HPDE6-E6E7 (cell line): ENCODE results near the gene ATP2C2.

Experiments
- DNase-seq: peaks from one replicate; pipeline ENCODE4 v3.0.0; 2011; ENCODE audit warnings: missing footprints; ENCODE audit errors: extremely low spot score

The ATP2C2 gene

DNA sequence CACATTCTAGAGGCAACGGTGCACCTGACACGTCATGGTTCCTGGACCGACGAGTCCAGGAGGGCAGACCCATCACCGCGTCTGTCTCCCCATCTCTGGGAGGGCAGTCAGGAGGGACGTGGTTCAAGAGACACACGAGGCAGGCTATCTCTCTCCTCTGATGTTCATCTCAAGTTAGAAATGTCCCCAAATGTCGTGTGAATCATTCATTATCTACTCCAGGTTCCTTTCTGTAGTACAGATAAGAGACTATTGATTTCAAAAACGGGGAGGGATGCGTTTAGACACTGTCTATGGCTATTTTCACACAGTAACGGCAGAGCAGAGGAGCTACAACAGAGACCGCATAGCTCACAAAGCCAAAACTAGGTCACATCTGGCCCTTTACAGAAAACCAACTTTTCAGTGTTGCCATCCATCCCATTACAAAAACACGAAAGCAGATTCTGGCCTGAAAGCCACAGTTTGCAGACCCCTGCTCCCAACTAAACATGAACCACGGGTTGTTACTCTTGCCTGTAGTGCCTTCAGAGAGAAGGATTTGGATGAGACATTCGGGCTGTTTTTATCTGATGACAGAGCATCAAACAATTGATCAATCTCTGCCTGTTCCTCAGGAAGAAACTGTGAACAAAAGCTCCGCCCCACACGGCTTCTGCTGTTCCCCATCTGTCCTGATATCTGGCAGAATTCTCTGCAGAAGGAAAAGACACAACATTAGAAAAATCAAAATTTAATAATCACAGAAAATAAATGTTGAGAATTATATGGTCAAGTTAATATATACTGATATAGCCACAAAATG, 129.3 kb downstream of the ATP2C2 start:
- DNase-seq: no peak

DNA sequence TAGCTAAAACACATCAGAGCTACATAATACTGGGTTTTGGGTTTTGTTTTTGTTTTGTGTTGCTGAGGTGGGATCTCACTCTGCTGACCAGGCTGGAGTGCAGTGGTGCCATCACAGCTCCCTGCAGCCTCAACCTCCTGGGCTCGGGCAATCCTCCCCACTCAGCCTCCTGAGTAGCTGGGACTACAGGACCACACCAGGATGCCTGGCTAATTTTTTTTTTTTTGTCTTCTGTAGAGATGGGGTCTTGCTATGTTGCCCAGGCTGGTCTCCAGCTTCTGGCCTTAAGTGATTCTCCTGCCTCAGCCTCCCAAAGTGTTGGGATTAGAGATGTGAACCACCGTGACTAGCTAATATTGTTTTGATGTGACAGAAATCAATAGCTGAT, 129.9 kb downstream of the ATP2C2 start:
- no peak for DNase-seq

DNA sequence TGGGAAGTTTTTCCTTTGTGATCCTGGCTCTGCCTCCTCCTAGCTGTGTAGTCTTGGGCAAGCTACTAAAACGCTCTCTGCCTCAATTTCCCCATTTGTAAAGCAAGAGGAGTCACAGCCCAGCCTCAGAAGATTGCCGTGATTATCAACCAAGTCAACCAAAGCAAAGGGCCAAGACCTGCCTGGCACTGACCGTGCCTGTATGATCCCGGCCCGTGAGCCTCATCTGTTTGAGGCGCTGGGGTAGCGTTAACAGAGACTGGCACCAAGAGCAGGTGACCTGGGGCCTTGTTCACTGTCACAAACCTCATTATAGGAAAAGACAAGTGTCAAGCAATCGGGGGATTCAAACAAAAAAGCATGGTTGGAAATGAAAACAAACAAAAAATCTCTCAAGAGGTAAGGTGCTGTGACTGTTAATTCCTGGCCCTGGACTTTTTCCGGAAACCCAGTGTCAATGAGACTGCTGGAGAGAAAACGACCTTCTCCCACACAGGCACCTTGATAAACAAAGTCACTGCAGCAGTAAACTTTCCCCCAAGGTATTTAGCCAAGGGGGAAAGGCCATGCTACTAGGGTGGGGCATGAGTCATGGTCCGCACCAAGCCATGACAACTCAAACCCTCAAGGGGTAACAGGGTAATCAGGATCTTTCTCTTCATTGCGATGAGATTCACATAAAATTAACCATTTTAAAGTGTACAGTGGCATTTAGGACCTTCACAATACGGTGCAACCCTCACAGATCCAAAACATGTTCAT, 130.7 kb downstream of the ATP2C2 start:
- DNase-seq: no peak

DNA sequence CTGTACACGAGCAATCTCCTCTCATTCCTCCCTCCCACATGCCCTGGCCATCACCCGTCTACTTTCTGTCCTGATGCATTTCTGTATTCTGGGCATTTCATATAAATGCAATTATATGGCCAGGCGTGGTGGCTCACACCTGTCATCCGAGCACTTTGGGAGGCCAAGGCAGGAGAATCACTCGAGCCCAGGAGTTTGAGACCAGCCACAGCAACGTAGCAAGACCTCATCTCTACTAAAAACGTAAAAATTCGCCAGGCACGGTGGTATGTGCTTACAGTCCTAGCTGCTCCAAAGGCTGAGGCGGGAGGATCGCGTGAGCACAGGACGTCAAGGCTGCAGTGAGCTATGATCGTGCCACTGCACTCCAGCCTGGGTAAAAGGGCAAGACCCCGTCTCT, 131.3 kb downstream of the ATP2C2 start:
- no peak for DNase-seq

DNA sequence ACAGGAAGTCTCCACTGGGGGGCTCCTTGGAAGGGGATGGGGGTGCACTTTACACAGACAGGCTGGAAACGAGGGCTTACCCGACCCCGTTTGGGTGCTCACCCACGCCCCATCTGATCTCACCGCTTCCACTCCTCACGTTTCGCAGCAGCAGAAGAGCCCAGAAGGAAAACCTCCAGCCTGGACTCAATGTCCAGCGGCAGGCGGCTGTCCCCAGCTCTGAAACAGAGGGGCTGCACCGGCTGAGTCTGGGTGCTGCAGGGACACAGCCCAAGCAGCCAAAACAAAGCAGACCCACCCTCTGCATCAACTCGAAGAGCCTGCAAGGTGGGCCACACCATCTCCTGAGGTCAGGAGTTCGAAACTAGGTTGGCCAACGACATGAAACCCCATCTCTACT, 132.2 kb downstream of the ATP2C2 start:
- DNase-seq: no peak

DNA sequence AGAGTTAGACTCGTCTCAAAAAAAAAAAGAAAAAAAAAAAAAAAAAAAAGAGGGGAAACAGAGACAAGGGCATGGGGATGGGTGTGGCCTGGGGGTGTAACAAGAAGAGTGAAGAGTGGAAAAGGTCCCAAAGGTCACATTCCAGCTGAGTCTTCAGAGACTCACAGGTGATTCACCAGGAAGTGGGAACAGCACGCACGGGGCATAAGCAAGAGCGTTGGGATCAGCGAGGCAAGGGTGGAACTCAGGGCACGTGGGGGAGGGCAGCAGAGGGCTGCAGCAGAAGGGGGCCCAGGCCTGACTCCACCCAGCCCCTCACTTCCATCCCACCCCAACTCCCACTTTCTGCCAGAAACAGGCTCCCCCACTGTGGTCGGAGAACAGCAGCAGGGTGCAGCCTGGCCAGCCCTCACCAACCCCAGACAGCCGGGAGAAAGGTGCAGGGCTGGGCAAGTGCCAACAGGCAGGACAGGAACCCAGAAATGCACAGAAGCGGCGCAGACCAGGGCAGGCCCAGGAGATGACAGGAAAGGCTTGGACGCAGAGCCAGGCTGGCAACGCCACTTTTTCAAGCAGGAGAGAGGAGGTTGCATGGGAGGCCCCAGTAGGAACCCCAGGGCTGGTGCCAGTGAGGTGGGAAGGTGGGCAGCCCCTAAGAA, 132.9 kb downstream of the ATP2C2 start:
- peak; percentile 97 for DNase-seq

DNA sequence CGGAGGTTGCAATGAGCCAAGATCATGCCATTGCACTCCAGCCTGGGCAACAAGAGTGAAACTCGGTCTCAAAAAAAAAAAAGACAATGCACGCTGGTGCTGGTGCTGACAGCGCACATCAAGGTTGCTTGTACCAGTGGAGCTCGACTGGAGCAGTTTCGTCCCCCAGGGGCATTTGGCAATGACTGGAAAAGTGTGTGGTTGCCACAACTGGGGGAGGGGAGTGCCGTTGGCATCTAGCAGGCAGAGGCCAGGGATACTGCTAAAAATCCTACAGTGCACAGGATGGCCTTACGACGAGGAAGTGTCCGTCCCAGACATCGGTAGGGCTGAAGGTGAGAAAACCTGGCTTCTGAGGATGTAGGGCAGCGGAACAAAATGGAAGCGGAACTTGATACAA, 133.7 kb downstream of the ATP2C2 start:
- no peak for DNase-seq

DNA sequence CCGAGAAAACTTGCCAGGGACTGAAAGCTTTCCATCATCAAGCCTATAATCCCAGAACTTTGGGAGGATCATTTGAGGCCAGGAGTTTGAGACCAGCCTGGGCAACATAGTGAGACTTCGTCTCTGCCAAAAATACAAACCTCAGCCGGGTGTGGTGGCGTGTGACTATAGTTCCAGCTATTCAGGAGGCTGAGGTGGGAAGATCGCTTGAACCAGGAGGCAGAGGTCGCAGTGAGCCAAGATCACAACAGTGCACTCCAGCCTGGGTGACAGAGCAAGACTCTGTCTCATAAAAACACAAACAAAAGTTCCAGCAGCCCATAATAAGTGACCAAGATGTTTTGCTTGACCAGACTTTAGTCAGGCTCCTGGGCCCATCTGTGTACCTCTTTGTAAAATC, 134.2 kb downstream of the ATP2C2 start:
- no peak for DNase-seq

DNA sequence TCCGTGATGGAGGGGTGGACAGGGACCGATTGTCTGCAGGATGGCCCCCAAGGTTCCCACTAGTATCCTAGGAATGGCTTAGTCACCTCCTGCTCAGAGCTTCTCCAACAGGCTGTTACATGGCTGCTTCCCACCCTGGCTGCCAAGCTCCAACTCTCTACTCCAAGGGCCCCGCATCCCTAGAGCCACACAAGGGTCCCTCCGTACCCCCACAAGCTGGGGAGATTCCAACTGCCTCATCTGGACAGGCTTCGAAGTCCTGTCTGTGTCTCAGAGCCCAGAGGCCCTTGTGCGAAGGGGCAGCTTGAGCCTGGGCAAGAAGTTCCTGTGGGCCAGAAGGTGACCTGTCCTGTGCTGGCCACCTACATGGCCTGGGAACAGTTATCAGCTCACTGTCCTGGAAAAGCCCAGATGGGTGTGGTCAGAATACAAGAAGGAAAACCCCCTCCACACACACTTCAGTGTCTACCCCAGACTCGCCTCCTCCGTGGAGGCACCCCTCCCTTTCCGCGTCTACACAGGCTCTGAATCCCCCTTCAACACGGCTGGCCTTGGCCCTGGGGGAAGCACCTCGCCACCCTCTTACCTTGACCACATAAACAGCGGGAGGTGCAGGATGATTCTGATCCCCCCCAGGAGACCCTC, 135.5 kb downstream of the ATP2C2 start:
- no peak for DNase-seq

DNA sequence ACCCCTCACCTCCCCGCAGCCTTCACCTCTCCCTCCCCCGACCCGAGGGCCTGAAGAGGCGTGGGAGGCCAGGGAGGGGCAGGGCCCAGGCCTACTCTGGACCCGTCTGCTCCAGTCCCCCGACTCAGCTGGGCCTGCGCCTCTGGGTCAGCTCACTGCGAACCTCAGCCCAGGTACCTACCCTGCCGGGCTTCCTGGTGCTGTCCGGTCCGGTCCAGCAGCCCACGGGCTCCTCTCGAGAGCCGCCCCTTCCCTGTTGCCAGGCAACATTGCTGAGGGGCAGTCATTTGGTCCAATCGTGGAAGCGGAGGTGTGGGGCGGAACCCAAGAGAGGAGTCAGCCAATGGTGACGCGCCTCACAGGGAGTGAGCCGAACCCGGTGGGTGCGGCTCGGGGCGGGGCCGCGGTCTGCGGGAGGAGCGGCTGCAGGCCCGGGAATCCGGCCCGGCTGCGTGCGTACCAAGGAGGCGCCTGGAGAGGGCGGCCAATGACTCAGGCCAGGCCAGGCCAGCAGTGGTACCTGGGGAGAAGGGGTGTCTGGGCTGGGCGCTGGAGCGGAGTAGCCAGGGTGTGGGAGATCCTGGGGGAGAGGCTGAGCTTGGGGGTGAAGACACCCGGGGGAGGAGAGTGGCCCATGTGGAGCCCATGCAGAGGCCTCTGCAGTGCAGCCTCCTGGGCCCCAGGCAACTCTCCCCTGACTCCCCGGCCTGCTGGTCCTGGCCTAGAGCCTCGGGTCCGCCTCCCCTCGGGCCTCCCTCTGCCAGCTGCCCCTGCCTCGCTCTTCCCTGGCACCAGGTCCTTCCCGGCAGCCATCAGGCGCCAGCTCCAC, 136.3 kb downstream of the ATP2C2 start, which contains the start of gene MEAK7:
Gene MEAK7, minus strand, starts transcription at position 240 of the 829 bp plus-strand sequence. CDS start 6,573 bp downstream, outside the sequence.
- DNase-seq: peak; percentile 99

DNA sequence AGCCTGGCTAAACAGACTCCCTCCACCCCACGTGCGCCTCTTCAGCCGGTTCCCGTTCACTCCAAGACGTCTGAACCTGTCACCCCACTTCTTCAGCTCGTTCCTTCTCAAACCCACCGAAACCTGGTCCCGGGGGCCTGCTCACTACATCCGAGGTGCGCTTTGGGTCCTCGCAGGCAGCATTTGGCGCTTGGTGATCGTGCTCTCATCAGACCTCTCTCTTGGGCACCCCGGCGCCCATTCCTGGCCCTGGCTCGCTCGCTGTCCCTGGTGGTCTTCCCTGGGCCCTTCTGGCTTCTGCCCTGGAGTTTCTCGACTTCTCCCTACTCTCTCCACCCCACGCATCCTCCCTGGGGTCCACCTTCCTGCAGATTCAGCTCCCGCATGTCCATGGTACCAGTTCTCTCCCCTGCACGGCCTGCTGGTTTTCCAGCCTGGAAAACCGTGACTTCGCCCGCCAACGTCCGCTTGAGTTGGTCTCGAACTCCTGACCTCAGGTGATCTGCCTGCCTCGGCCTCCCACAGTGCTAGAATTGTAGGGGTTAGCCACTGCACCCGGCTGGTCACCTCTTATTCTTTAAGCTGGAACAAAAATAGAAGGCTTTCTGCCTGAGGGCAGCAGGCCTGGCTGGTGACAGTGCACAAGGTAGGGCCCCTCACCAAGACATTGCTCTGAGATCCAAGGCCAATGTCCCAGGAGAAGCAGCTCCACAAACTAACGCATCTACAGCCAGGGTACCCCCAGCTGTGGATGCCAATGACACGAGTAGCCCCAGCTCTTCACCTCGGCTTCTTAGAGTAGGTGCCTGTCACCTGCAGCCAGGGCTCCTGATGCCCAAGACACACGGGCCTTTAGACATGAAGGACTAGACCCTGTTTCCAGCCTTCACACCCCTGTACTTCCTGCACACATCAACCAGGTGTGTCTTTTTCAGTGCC, 137.2 kb downstream of the ATP2C2 start:
- no peak for DNase-seq

DNA sequence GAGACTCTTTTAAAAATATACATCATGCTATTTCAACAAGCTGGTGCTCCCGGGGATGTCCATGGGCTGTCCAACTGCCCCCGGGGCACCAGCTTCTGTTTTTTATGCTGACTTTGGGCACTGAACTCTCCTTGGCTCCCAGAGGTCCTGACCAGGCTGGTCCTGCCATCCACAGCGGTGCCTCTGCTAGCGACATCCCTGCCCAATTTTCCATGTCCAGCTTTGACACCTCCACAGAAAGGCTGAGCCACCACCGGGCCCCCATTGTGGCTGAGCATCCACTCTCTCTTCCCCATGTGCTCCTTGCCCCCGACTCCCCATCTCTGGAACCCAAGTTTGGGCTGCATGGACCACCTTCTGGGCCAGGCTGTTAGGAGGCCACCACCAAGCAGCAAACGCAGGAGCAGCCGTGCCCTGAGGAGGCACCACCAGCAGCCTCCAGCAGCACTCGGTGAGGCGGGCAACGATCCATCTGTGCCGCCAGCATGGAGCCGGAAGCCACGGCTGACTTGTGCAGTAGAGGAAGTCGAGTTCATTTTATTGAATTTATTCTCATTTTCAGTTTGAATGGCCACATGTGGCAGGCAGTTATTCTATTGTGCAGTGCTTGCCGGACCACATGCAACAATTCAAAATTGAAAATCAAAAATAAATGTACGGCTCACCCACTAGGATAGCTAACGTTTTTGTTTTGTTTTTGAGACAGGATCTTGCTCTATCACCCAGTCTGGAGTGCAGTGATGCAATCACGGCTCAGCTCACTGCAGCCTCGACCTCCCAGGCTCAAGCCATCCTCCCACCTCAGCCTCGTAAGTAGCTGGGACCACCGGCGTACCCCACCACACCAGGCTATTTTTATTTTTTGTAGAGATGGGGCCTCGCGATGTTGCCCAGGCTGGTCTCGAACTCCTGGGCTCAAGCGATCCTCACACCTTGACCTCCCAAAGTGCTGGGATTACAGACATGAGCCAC, 139.0 kb downstream of the ATP2C2 start:
- no peak for DNase-seq

DNA sequence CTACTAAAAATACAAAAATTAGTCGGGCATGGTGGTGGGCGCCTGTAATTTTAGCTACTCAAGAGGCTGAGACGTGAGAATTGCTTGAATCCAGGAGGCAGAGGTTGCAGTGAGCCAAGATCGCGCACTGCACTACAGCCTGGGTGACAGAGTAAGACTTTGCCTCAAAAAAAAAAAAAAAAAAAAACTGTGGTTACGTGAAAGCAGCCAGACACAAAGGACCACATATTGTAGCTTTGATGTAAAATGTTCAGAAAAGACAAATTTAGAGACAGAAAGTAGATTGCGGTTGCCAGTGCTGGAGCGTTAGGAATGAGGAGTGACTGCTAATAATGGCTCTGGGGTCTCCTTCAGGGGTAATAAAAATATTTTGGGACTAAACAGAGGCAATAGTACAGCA, 140.2 kb downstream of the ATP2C2 start:
- no peak for DNase-seq

DNA sequence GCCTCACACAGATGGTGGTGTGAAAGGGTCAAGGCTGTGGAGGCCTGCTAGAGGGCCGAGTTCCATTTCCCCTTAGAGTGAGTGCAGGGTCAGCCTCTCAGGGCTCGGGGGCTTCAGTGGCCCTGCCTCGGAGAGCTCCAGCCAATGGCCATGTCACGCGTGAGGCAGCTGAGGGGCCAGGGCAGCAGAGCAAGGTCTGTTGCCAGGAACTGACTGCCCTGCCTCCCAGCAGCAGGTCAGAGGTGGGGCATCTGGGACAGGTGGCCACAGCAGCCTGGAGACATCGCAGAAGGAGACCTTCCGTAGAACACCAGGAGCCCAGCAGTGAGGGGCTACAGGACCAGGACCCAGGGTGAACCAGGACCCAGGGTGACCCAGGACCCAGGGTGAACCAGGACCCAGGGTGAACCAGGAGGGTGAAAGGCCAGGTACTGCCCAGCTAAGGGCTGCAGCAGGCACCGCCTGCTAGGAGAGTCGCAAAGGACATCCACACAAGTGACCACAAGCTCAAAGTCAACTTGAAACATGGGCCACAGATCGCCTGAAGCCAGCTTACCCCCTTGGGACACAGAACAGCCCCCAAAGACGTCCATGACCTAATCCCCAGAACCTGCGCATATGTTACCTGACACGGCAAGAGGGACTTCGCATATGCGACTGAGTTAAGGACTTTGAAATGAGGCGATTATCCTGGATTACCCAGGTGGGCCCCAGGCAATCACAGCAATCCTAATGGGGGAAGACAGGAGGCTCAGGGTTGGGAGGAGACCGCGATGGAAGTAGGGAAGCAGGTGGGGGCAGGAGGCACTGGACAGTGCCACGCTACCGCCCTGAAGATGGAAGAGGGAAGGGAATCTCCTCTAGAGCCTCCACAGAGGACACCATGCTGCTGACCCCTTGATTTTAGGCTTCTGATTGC, 141.0 kb downstream of the ATP2C2 start:
- DNase-seq: no peak

DNA sequence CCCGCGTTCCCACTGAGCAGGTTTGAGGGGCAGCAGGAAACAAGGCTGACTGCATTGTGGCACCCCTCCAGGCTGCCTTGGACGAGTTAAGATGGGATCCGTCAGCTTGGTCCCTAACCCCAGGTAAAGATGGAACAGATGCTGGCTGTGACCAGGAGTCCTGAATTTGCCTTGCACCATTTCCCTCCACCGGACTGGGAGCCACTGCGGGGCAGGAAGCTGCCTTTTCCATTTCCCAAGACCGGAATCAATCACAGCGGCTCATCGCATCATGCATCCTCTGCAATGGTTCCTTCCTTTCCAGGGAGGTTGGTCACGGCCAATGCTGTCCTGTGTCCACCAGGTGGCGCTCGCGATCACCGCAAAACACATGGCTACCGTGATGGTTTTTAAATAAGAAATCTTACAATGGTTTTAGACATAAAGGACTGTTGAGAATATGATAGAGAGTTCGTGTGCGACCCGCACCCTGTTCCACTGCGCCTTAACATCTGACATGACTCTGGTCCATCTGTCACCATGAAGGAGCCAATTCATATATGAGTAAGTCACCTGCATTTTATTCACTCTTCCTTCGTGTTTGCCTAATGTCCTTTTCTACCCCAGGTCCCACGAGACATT, 143.0 kb downstream of the ATP2C2 start:
- DNase-seq: peak; percentile 80

DNA sequence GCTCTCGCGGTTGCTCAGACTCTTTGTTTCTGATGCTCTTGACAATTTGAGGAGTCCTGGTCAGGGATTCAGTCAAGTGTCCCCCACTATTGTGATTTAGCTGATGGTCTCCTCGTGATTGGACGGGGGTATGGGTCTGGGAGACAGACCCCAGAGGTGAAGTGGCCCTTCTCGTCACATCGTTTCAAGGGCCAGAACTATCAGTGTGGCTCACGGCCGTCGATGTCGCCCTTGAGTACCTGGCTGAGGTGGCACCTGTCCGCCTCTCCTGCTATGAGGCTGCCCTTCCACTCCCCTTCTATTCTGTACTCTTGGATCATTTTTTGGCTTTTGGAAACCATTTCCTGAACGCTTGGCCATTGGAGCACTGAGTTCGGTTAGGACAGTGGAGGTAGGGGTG, 143.5 kb downstream of the ATP2C2 start:
- no peak for DNase-seq

DNA sequence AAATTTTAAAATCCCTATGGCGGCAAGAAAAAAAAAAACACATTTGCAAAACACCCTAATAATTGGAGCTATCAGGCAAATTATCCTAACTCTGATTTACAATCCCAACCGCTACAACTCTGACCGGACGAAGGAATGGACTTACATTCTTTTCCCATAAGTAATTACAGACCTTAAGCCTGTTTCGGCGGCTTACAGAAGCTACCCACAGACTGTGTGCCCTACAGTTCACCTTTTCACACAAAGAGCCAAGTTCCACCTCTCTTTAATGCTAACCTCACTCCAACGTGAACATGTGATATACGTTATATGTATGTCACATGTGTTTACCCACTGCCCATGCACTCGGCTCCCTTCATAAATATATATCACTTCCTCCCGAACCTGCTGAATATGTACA, 144.8 kb downstream of the ATP2C2 start:
- no peak for DNase-seq
